ENCODE measurements around the gene DLGAP1. TPM values are rescaled to one million over a fixed set of nuclear protein-coding genes. Genes with fewer than 3 reads are reported as not detected.

DLGAP1 gene
- total RNA-seq, 1 experiment from 2014 or later: 0.14 TPM

DNA sequence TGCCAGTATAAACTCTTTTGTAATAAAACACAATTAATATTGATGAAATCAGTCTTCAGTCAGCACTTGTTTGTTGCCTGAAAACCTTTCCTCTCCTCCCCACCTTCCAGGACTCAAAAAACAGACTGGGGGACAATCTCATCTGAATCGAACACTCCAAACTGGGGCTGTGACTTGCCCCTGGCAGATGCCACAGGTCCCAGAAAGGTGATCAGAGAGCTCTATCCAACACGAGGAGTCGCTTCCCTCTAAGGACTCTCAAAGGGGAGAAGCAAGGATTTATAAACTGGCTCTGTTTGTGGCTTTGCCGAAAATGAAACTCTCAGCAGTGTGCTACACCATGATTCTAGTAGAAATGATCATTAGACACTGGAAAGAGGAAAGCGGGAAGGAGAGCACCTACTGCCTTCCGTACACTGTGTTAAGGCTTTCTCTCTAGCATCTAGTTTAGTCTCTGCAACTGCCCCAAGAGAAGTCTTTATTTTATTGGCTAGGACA is 805.9 kb downstream of the DLGAP1 start:
- in situ Hi-C loops (cut with HindIII; ENCODE audit: low pct_unique_long_range_greater_than_20kb, low sequenced_read_pairs): no loop called here
- no peak for DNase-seq (ENCODE audit: low read depth)

DNA sequence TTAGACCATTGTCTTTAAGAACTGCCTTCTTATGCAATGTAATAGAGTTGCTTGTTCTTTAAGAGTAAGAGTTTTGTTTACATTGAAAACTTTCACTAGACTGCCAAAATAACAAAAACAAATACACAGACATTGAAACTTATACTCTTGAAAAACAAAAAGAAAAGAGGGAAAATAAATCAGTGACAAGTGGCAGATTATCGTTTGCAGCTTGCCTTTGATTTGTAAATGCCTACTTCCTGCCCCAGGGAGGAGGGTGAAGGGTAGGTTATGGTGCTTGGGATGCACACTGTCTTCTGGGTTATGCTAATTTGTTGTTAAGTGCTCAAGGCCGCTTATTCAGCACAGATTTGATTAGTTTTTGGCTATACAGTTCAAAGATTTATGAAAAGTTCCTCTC is 806.5 kb downstream of the DLGAP1 start:
- DNase-seq (ENCODE audit: low read depth): no peak
- in situ Hi-C loops (cut with HindIII; ENCODE audit: low pct_unique_long_range_greater_than_20kb, low sequenced_read_pairs): no loop called here

DNA sequence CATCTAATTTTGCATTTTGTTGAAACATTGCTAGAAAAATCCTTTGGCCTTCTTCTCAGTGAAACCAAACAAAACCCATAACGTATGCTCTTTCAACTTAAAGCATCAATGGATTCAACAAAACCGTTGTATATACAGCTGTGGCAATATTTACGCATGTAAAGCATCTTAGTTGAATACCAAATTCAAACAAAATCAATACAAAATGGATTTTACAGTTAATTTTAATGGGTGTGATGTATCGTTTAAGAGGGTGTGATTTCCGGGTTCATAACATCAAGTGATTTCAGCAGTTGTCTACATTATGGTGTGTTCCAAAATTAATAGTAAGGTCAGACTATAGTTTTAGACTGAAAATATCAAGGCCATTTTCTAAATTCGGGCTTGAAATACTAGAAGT is 806.9 kb downstream of the DLGAP1 start:
- in situ Hi-C loops (cut with HindIII; ENCODE audit: low pct_unique_long_range_greater_than_20kb, low sequenced_read_pairs): no loop called here
- no peak for DNase-seq (ENCODE audit: low read depth)

DNA sequence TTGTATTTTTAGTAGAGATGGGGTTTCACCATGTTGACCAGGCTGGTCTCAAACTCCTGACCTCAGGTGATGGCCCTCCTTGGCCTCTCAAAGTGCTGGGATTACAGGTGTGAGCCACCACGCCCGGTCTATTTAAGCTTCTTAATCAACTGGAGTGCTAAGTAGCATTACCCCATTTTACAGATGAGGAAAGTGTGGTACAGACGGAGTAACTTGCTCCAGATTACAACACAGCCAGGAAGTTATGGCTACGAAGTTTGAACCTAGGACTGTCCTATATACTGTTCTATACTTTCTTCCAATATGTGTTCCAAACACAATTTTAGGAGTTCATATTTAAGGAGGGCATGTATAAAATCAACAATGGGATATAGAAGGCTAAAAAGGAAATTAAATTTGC is 807.5 kb downstream of the DLGAP1 start:
- no peak for DNase-seq (ENCODE audit: low read depth)
- in situ Hi-C loops (cut with HindIII; ENCODE audit: low pct_unique_long_range_greater_than_20kb, low sequenced_read_pairs): no loop called here

DNA sequence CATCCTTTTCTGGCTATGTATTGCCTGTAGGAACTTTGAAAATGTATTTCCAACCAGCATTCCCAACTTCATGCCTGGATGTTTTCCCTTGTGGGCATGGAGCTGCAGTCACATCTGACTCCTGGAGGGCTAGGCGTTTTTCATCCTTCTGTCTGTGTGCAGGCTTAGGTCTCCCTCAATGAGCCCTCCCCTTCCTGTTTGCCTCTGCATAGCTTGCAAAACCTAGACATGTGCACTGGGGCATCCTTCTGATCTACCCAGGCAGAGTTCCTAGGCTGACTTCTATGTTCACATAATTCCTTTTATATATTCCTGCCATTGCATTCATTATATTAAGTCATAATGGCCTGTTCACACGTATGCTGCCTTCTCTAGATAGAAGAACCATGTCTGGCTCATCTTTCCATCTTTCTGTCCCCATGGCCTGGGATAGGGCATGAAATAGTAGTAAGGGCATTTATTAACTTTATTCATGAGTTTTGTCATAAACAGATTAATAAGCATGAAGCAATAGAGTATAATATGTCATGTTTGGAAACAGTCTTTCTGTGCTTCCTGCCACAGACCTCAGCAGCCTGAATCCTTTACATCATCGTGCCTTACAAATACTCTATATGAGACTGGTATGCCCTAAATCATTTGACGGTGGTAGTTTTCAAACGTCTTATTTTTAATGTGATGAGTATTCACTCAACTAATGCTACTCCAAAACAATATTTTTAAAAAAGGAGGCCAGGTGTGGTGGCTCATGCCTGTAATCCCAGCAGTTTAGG is 809.5 kb downstream of the DLGAP1 start:
- in situ Hi-C loops (cut with HindIII; ENCODE audit: low pct_unique_long_range_greater_than_20kb, low sequenced_read_pairs): no loop called here
- no peak for DNase-seq (ENCODE audit: low read depth)

DNA sequence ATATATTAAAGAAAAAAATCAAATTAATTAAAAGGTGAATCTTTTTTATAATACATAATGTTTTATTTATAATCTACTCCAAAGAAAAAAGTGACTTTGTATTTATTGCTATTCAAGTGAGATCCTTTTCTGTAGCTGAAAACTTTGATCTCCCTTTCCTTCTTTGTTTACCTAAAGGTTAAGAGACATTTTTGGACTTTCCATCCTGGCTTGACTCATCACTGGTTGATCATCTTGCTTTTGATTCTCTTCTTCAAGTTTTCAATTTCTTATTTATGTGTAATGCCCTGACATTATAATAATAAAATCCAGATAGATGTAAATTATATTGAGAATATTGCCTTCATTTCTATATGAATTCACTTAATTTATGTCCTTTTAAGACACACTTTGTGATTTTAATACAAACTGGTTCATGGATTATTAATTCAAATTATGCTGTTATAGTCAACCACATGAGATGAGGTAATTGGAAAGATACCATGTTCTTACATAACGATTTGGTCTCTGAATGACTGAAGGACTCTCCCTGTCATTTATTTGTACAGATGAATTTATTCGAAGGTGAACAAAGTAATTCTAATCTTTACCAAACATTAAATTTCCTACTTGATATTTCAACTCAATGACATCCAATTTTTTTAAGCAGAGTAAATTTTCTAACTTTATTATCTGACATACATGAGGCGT is 820.7 kb downstream of the DLGAP1 start:
- DNase-seq (ENCODE audit: low read depth): no peak
- in situ Hi-C loops (cut with HindIII; ENCODE audit: low pct_unique_long_range_greater_than_20kb, low sequenced_read_pairs): no loop called here

DNA sequence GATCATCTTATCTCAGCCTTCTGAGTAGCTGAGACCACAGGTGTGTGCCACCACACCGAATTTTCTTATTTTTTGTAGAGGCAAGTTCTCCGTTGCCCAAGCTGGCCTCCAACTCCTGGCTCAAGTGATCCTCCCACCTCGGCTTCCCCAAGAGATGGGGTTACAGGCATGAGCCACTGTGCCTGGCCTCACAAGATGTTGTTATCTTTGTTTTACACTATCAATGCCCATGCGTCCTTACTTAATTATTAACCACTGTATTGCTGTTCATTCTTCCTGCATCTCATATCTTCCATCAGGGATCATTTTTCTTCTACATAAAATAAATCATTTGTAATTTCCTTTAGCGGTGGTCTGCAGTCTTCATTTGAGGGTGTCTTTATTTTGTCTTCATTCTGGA is 823.2 kb downstream of the DLGAP1 start:
- DNase-seq (ENCODE audit: low read depth): no peak
- in situ Hi-C loops (cut with HindIII; ENCODE audit: low pct_unique_long_range_greater_than_20kb, low sequenced_read_pairs): no loop called here

DNA sequence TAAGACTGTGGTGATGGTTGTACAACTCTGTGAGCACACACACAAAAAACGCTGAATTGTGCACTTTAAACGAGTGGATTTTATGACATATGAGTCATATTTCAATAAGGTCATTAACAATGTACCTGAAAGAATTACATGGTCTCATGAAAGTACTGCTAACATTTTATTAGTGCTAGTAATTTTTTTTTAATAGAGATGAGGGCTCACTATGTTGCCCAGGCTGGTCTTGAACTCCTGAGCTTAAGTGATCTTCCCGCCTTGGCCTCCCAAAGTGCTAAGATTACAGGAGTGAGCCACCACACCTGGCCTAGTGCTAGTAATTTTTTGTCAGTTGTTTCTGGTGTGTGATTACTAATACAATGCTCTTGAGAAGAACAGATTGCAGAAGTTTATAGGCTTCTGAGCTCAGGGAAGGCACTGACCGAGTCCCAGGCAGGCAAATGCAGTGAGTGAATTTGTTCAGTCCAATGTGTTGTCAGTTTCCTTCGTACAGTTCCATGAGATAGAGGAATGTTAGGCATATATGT is 828.1 kb downstream of the DLGAP1 start:
- DNase-seq (ENCODE audit: low read depth): no peak
- in situ Hi-C loops (cut with HindIII; ENCODE audit: low pct_unique_long_range_greater_than_20kb, low sequenced_read_pairs): no loop called here

DNA sequence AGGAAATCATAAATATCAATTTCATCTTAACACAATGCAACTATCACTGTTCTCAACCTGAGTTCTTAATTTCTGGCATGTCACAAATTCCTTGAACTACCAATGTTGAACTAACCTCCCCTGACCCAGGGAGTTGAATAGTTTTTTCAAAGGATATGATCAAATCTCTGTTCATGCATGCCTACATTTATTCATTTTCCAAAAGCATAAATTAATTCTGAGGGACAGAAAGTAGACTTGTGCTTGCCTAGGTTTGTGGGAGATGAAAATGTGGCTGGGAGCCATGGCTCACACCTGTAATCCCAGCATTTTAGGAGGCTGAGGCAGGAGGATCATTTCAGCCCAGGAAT is 829.4 kb downstream of the DLGAP1 start:
- peak; percentile 78 for DNase-seq (ENCODE audit: low read depth)

DNA sequence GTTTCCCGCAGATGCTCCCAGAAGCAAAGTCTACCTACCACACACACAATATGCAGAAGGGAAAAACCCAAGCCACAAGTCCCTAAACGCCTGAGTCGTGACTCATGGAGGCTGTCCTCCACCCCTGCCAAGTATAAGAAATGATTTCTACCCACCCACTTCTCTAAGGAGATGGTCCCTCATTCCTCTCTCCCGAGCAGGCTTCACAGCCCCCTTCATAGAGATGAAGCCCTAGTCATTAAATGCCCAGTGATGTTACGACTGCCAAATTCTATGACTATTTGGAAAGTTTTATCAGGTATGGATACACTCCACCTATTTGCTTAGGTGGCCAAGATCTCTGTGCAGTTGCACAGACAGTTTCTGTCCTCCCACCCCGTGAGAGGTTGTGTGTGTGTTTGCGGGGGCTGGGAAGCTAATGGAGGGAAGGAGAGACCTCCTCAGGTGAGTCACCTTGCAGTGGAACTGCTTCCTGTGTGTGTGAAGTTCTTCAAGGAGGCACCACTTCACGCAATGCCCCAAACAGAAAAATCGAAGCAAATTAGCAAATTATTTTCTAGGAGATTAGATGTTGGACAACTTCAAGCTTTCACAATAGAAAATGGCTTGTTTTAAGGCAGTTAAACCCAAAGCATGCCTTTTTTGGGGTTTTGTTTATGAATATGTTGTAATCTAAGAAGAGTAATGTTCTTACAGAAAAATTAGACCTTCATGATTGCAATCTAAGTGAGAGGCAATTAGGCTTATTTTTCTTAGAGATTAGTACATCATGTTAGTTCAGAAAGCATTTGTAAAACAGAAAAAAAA is 830.0 kb downstream of the DLGAP1 start:
- in situ Hi-C loops (cut with HindIII; ENCODE audit: low pct_unique_long_range_greater_than_20kb, low sequenced_read_pairs): no loop called here
- peak; percentile 98 for DNase-seq (ENCODE audit: low read depth)

More for the DNA sequence above, 829.4 kb downstream of the DLGAP1 start:
- in situ Hi-C loops (cut with HindIII; ENCODE audit: low pct_unique_long_range_greater_than_20kb, low sequenced_read_pairs): no loop called here

DNA sequence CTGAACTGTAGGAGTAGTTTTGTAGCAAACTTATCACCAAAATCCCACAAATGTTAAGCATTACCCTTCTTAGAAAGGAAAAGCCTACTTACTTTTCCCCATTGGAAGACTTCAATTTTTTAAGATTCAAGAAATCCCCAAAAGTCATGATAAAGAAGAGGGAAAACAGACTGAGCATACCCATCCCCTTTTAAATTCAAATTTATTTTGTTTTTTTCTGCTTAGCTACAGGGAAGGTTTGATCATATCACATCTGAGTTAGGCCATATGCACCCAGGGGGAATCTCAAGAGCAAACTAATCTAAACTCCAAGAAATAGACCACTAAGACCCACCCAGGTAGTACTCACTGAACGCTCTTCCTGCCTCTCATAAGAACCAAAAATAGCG is 830.6 kb downstream of the DLGAP1 start:
- in situ Hi-C loops (cut with HindIII; ENCODE audit: low pct_unique_long_range_greater_than_20kb, low sequenced_read_pairs): no loop called here
- no peak for DNase-seq (ENCODE audit: low read depth)

DNA sequence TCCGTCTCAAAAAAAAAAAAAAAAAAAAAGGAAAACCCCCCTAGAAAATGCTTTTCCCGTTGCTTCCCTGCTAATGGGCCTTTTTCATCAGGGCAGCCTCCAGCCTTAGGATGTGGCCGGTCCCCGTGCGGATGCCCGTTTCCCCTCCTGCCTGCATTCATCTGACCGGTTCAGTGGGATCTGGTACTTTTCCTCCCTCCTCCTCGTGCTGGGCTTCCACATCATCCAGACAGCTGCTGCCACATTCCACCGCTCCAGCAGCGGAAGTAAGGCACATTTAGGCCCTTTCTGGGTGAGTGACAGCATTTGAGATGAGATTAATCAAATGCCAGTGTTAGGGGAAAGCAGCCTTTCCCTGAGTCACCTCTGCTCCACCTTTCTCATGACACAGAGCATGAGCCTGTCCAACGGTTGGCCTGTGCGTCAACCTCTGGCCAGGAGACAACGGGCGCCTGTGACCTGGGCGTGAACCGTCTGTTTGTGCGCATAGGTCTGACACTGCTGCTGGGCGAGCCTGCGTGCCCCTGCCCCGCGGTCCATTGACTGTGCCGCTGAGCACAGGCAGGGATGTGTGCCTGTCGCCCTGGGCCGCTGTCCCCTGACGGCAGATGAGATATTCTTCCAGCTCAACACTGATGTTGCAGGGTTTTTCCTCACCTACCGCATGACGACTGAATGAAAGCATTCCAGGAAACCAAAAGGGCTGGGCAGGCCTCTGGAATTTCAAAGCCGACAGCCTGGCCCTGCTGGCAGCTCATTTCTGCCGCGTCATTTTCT is 831.1 kb downstream of the DLGAP1 start:
- in situ Hi-C loops (cut with HindIII; ENCODE audit: low pct_unique_long_range_greater_than_20kb, low sequenced_read_pairs): no loop called here
- peak; percentile 100 for DNase-seq (ENCODE audit: low read depth)

DNA sequence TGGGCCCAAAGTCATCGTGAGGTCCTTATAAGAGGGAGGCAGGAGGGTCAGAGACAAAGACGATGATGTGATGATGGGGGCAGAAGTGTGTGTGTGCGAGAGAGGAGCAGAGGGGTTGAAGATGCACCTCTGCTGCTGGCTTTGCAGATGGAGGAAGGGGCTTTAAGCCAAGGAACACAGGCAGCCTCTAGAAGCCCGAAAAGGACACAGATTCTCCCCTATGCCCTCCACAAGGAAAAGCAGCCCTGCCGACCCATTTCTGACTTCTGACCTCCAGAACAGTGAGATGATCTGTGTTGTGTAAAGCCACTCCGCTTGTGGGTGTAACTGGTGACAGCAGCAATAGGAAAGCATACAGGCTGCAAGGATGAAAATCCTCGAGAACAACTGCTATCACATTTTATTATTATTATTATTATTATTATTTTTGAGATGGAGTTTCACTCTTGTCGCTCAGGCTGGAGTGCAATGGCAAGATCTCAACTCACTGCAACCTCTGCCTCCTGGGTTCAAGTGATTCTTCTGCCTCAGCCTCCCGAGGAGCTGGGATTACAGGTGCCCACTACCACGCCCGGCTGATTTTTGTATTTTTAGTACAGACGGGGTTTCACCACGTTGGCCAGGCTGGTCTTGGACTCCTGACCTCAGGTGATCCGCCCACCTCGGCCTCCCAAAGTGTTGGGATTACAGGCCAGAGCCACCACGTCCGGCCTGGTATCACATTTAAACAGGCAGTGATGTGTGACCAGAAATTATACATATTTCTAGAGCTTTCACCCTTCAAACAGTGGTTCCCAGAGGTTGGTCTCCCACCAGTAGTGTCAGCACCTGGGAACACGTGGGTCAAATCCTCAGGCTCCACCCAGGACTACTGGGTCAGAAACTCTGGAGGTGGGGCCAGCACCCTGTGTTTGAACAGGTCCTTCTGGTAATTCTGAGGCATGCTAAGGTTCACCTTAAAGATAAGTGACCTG is 834.7 kb downstream of the DLGAP1 start:
- in situ Hi-C loops (cut with HindIII; ENCODE audit: low pct_unique_long_range_greater_than_20kb, low sequenced_read_pairs): no loop called here
- DNase-seq (ENCODE audit: low read depth): no peak

DNA sequence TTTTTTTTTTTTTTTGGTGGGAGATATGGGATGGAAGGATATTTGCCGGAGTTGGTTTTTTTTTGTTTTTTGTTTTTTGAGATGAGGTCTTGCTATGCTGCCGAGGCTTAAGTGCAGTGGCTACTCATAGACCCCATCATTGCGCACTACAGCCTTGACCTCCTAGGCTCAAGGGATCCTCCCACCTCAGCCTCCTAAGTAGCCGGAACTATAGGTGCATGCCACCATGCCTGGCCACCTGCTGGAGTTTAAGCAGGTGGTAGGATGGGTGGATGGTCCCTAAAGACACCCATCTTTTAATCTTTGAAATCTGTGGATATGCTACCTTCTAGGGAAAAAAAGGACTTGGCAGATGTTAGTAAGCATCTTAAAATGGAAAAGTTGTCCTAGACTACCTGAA is 835.4 kb downstream of the DLGAP1 start:
- DNase-seq (ENCODE audit: low read depth): no peak
- in situ Hi-C loops (cut with HindIII; ENCODE audit: low pct_unique_long_range_greater_than_20kb, low sequenced_read_pairs): no loop called here

DNA sequence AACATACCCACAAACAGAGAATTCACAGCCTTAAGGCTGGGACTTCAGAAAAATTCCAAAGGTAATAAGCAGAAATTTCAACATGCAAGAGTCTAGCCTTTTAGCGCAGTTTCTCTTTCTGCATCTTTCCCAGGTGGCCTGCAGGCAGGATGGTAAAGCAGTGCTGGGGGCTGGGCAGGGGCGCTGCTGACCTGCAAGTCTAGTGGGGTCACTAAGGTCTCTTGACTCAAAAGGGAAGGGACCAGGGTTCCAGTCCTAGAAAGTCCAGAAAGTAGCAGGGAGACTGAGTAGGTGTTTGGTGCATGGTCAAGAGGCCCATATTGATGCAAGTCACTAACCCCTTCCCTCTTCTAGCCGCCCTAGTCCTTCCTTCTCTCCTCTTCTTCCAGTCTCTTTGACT is 835.9 kb downstream of the DLGAP1 start:
- no peak for DNase-seq (ENCODE audit: low read depth)
- in situ Hi-C loops (cut with HindIII; ENCODE audit: low pct_unique_long_range_greater_than_20kb, low sequenced_read_pairs): no loop called here

DNA sequence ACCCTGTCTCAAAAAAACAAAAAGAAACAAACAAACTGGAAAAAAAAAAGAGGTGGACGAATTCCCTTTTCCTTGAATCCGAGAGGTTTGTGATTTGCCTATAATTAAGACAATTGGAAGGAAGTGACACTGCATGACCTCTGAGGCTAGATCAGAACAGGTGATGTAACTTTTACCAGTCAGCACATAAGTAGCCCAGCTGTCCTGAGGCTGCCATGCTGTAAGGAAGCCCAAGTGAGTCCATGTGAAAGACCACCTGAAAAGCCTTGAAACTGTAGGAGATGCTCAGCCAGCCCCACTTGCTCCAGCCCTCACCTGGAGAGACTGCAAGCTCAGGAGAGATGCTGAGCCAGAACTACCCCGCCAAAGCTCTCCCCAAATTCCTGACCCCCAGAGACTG is 838.4 kb downstream of the DLGAP1 start:
- no peak for DNase-seq (ENCODE audit: low read depth)
- in situ Hi-C loops (cut with HindIII; ENCODE audit: low pct_unique_long_range_greater_than_20kb, low sequenced_read_pairs): no loop called here

DNA sequence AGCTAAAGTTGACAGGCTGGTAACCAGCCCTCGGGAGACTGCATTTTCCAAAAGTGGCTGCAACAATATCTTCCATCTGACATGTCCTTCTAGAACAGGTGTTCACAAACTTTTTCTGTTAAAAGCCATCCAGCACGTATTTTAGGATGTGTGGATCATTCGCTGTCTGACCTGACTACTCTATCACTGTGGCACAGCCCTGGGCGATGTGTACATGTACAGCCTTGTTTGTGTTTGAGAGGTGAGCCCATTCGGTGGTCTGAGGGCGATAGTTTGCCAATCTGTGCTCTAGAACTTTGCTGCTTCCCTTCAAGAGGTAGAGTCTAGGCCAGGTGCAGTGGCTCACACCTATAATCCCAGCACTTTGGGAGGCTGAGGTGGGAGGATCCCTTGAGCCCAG is 839.0 kb downstream of the DLGAP1 start:
- in situ Hi-C loops (cut with HindIII; ENCODE audit: low pct_unique_long_range_greater_than_20kb, low sequenced_read_pairs): no loop called here
- DNase-seq (ENCODE audit: low read depth): no peak
